Glutamatergic neuron (in vitro differentiated cells): ENCODE data around the gene NUTM1. TPM values are rescaled to one million over a fixed set of nuclear protein-coding genes. Genes with fewer than 3 reads are reported as not detected.

Experiments used
- DNase-seq: peaks from one replicate; pipeline ENCODE4 v3.0.0; 2022
- H3K27ac Mint-ChIP-seq: one replicate; pipeline ENCODE4 v1.8.0; 2020; ENCODE audit warnings: mild to moderate bottlenecking, mixed read lengths, inconsistent platforms; ENCODE audit not compliant: unreplicated experiment
- H3K27me3 Mint-ChIP-seq: one replicate; pipeline ENCODE4 v1.8.0; 2020; ENCODE audit warnings: mild to moderate bottlenecking, moderate library complexity, mixed read lengths, inconsistent platforms; ENCODE audit not compliant: unreplicated experiment
- H3K36me3 Mint-ChIP-seq: one replicate; pipeline ENCODE4 v1.8.0; 2020; ENCODE audit warnings: mild to moderate bottlenecking, mixed read lengths, inconsistent platforms; ENCODE audit not compliant: unreplicated experiment
- H3K4me1 Mint-ChIP-seq: one replicate; pipeline ENCODE4 v1.8.0; 2020; ENCODE audit warnings: mild to moderate bottlenecking, low read depth, mixed read lengths, inconsistent platforms; ENCODE audit not compliant: unreplicated experiment
- H3K4me3 Mint-ChIP-seq: one replicate; pipeline ENCODE4 v1.8.0; 2020; ENCODE audit warnings: mild to moderate bottlenecking, mixed read lengths, inconsistent platforms; ENCODE audit not compliant: unreplicated experiment
- H3K9me3 Mint-ChIP-seq: one replicate; pipeline ENCODE4 v1.8.0; 2020; ENCODE audit warnings: mild to moderate bottlenecking, moderate library complexity, mixed read lengths, inconsistent platforms; ENCODE audit not compliant: unreplicated experiment
- CTCF ChIP-seq: fragments of 200-600 bp; sonication (generic); IDR thresholded peaks from one replicate; pipeline ENCODE4 v1.5.0; 2021; ENCODE audit not compliant: partially characterized antibody, unreplicated experiment
- total RNA-seq: library from RNA; stranded (reverse); fragmentation: NEBNext Ultra II Directional; extraction: Animal tissue kit (Norgen Biotek cat#: 25700); gene quantifications from one replicate; pipeline ENCODE4 v1.2.1, GENCODE V29; 2021; ENCODE audit not compliant: unreplicated experiment

Gene NUTM1
- total RNA-seq, 1 donor from 2014 or later = not detected

GRCh38 chr15:34353627-34354026, 10.5 kb downstream of the NUTM1 start:
- TF ChIP-seq CTCF = no peak
- DNase-seq = no peak
- H3K27ac Mint-ChIP-seq = no peak overlapping the region
- no peak overlapping the region for H3K4me3 Mint-ChIP-seq
- H3K9me3 Mint-ChIP-seq = no peaks in the 10 kb centered on the region
- no peaks in the 10 kb centered on the region for H3K27me3 Mint-ChIP-seq
- H3K36me3 Mint-ChIP-seq = peaks cover 4% of the 10 kb centered on the region
- H3K4me1 Mint-ChIP-seq = no peaks in the 10 kb centered on the region

GRCh38 chr15:34354286-34354685, 11.2 kb downstream of the NUTM1 start:
- Mint-ChIP-seq H3K27me3 (peaks cover under 1% of the 10 kb centered on the region), H3K4me3 (no peak overlapping the region), H3K4me1 (no peaks in the 10 kb centered on the region), H3K36me3 (peaks cover 4% of the 10 kb centered on the region), H3K27ac (no peak overlapping the region), H3K9me3 (no peaks in the 10 kb centered on the region)
- no peak for TF ChIP-seq CTCF
- no peak for DNase-seq

GRCh38 chr15:34355241-34355640, 12.1 kb downstream of the NUTM1 start:
- Mint-ChIP-seq H3K36me3 (peaks cover 4% of the 10 kb centered on the region), H3K4me1 (no peaks in the 10 kb centered on the region), H3K27ac (no peak overlapping the region), H3K4me3 (no peak overlapping the region), H3K27me3 (peaks cover 2% of the 10 kb centered on the region), H3K9me3 (no peaks in the 10 kb centered on the region)
- DNase-seq = no peak
- no peak for TF ChIP-seq CTCF

- no peak for TF ChIP-seq CTCF
- DNase-seq = no peak
- Mint-ChIP-seq H3K27me3 (peaks cover 2% of the 10 kb centered on the region), H3K4me3 (no peak overlapping the region), H3K9me3 (peaks cover 3% of the 10 kb centered on the region), H3K36me3 (peaks cover 5% of the 10 kb centered on the region), H3K4me1 (no peaks in the 10 kb centered on the region), H3K27ac (no peak overlapping the region)
Observed at GRCh38 chr15:34357653-34358052, 14.5 kb downstream of the NUTM1 start.

GRCh38 chr15:34358367-34358766, 15.3 kb downstream of the NUTM1 start:
- no peak for TF ChIP-seq CTCF
- H3K27me3 Mint-ChIP-seq = peaks cover 2% of the 10 kb centered on the region
- H3K4me3 Mint-ChIP-seq = no peak overlapping the region
- DNase-seq = no peak
- no peak overlapping the region for H3K27ac Mint-ChIP-seq
- no peaks in the 10 kb centered on the region for H3K4me1 Mint-ChIP-seq
- H3K36me3 Mint-ChIP-seq = peaks cover 10% of the 10 kb centered on the region
- H3K9me3 Mint-ChIP-seq = peaks cover 3% of the 10 kb centered on the region
